Caki2 (cell line): ENCODE data around the gene GAGE12D. TPM values are rescaled to one million over a fixed set of nuclear protein-coding genes. Genes with fewer than 3 reads are reported as not detected.
"Not testable (repeated sequence)": the region's sequence is repeated elsewhere in the genome, so short reads cannot be mapped to it uniquely, and the experiment has no call there.

ENCODE experiments used
- DNase-seq: peaks from one replicate; pipeline ENCODE4 v3.0.0-alpha.2; 2015; ENCODE audit warnings: low read depth
- in situ Hi-C: cut with HindIII; loops from 2 replicates; pipeline ENCODE4 v1.10.0; 2016; ENCODE audit warnings: low sequenced_read_pairs, low pct_unique_long_range_greater_than_20kb, mixed read lengths
- total RNA-seq: library from RNA; depleted of rRNA; stranded (reverse); fragments of >200 nt; shearing (Covaris generic); gene quantifications from 2 replicates; pipeline ENCODE4 v1.2.3, GENCODE V29; 2014; ENCODE audit warnings: low replicate concordance; rRNA removed

GAGE12D gene, protein sequence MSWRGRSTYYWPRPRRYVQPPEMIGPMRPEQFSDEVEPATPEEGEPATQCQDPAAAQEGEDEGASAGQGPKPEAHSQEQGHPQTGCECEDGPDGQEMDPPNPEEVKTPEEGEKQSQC
- total RNA-seq = not detected in 2 replicates

DNA sequence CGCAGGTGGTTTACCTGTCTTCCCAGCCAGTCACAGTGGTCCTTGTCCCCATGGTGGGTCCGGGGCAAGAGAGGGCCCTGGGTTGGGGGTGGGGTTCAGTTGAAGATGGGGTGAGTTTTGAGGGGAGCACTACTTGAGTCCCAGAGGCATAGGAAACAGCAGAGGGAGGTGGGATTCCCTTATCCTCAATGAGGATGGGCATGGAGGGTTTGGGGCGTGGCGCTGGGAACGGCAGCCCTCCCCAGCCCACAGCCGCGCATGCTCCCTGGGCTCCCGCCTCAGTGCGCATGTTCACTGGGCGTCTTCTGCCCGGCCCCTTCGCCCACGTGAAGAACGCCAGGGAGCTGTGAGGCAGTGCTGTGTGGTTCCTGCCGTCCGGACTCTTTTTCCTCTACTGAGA, at the start of gene GAGE12D:
Gene GAGE12D (plus strand): TSS at position 301 of the 400 bp plus-strand sequence. CDS start 1,155 bp downstream, outside the sequence.
- DNase-seq = not testable (repeated sequence)

DNA sequence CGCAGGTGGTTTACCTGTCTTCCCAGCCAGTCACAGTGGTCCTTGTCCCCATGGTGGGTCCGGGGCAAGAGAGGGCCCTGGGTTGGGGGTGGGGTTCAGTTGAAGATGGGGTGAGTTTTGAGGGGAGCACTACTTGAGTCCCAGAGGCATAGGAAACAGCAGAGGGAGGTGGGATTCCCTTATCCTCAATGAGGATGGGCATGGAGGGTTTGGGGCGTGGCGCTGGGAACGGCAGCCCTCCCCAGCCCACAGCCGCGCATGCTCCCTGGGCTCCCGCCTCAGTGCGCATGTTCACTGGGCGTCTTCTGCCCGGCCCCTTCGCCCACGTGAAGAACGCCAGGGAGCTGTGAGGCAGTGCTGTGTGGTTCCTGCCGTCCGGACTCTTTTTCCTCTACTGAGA, 9.7 kb upstream of the GAGE12D start, which contains the start of gene GAGE12C:
Gene GAGE12C (plus strand): TSS at position 301 of the 400 bp plus-strand sequence. CDS start 1,155 bp downstream, outside the sequence.
- DNase-seq, in situ Hi-C loops: not testable (repeated sequence)

More for the DNA sequence above, at the start of gene GAGE12D:
- in situ Hi-C loops = not testable (repeated sequence)

DNA sequence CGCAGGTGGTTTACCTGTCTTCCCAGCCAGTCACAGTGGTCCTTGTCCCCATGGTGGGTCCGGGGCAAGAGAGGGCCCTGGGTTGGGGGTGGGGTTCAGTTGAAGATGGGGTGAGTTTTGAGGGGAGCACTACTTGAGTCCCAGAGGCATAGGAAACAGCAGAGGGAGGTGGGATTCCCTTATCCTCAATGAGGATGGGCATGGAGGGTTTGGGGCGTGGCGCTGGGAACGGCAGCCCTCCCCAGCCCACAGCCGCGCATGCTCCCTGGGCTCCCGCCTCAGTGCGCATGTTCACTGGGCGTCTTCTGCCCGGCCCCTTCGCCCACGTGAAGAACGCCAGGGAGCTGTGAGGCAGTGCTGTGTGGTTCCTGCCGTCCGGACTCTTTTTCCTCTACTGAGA, 9.5 kb downstream of the GAGE12D start, which contains the start of gene GAGE12E:
Gene GAGE12E (plus strand): TSS at position 301 of the 400 bp plus-strand sequence. CDS start 1,155 bp downstream, outside the sequence.
- not testable (repeated sequence) for DNase-seq

DNA sequence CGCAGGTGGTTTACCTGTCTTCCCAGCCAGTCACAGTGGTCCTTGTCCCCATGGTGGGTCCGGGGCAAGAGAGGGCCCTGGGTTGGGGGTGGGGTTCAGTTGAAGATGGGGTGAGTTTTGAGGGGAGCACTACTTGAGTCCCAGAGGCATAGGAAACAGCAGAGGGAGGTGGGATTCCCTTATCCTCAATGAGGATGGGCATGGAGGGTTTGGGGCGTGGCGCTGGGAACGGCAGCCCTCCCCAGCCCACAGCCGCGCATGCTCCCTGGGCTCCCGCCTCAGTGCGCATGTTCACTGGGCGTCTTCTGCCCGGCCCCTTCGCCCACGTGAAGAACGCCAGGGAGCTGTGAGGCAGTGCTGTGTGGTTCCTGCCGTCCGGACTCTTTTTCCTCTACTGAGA, 19.0 kb downstream of the GAGE12D start, which contains the start of gene GAGE12F:
Gene GAGE12F (plus strand): TSS at position 301 of the 400 bp plus-strand sequence. CDS start 1,155 bp downstream, outside the sequence.
- in situ Hi-C loops, DNase-seq: not testable (repeated sequence)

More for the DNA sequence above, 9.5 kb downstream of the GAGE12D start, which contains the start of gene GAGE12E:
- in situ Hi-C loops = not testable (repeated sequence)

DNA sequence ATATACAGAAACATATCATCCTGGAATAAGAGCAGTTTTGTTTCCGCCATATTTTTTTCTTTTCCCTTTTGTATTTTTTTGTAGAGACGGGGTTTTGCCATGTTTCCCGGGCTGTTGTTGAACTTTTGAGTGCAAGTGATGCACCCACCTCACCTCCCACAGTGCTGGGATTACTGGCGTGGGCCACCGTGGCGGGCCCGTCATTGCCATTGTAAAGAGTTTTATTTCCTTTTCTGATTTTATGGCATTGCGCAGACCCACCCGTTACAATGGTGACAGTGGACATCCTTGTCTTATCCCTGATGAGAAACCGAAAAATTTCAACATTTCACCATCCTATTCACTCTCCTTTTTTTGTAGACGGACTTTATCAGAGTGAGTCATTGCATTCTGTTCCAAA, 27.2 kb downstream of the GAGE12D start:
- DNase-seq, in situ Hi-C loops: not testable (repeated sequence)

- in situ Hi-C loops, DNase-seq: not testable (repeated sequence)
Measured at GRCh38 chrX:49569152-49569551, 27.6 kb downstream of the GAGE12D start.

DNA sequence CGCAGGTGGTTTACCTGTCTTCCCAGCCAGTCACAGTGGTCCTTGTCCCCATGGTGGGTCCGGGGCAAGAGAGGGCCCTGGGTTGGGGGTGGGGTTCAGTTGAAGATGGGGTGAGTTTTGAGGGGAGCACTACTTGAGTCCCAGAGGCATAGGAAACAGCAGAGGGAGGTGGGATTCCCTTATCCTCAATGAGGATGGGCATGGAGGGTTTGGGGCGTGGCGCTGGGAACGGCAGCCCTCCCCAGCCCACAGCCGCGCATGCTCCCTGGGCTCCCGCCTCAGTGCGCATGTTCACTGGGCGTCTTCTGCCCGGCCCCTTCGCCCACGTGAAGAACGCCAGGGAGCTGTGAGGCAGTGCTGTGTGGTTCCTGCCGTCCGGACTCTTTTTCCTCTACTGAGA, 28.6 kb downstream of the GAGE12D start, which contains the start of gene GAGE12G:
Gene GAGE12G (plus strand): TSS at position 301 of the 400 bp plus-strand sequence. CDS start 1,155 bp downstream, outside the sequence.
- in situ Hi-C loops = not testable (repeated sequence)

GRCh38 chrX:49579649-49580048, 38.1 kb downstream of the GAGE12D start, which contains the start of gene GAGE12H:
TSS of gene GAGE12H (plus strand) at chrX:49579949. CDS start at chrX:49581104, 1,155 bp downstream.
- in situ Hi-C loops, DNase-seq: not testable (repeated sequence)

More for the DNA sequence above, 28.6 kb downstream of the GAGE12D start, which contains the start of gene GAGE12G:
- not testable (repeated sequence) for DNase-seq

GRCh38 chrX:49589196-49589595, 47.7 kb downstream of the GAGE12D start, which contains the start of gene GAGE2A:
TSS of gene GAGE2A (plus strand) at chrX:49589496. CDS start at chrX:49590651, 1,155 bp downstream.
- in situ Hi-C loops = not testable (repeated sequence)

GRCh38 chrX:49589769-49590478, 48.4 kb downstream of the GAGE12D start:
- DNase-seq, in situ Hi-C loops: not testable (repeated sequence)

More at GRCh38 chrX:49589196-49589595, 47.7 kb downstream of the GAGE12D start, which contains the start of gene GAGE2A:
- not testable (repeated sequence) for DNase-seq

- in situ Hi-C loops = not testable (repeated sequence)
Measured at GRCh38 chrX:49590488-49590887, 49.0 kb downstream of the GAGE12D start.

More at GRCh38 chrX:49590488-49590887, 49.0 kb downstream of the GAGE12D start:
- not testable (repeated sequence) for DNase-seq

Other genes with a start within 250 kb of the GAGE12D start
- gene GAGE10, start 238.1 kb upstream of the GAGE12D start, total RNA-seq = not detected in 2 replicates
- gene GAGE12J, start 219.7 kb upstream of the GAGE12D start, total RNA-seq = not detected in 2 replicates
- gene GAGE13, start 210.2 kb upstream of the GAGE12D start, total RNA-seq = not detected in 2 replicates
- gene GAGE12C, start 9.6 kb upstream of the GAGE12D start, total RNA-seq = not detected in 2 replicates
- gene GAGE12E, start 9.6 kb downstream of the GAGE12D start, total RNA-seq = not detected in 2 replicates
- gene GAGE12F, start 19.1 kb downstream of the GAGE12D start, total RNA-seq = not detected in 2 replicates
- gene GAGE12G, start 28.7 kb downstream of the GAGE12D start, total RNA-seq = not detected in 2 replicates
- gene GAGE12H, start 38.2 kb downstream of the GAGE12D start, total RNA-seq = not detected in 2 replicates
- not detected in 2 replicates for gene GAGE2A, start 47.8 kb downstream of the GAGE12D start, total RNA-seq
- not detected in 2 replicates for gene GAGE1, start 57.3 kb downstream of the GAGE12D start, total RNA-seq
- gene PAGE1, start 154.3 kb downstream of the GAGE12D start, total RNA-seq = not detected in 2 replicates